Central memory CD8-positive, alpha-beta T cell (primary cell): Measurements from ENCODE around the gene KRT16.
"Not testable (repeated sequence)": the region's sequence is repeated elsewhere in the genome, so short reads cannot be mapped to it uniquely, and the experiment has no call there.

Experiments used
- ATAC-seq: fragments of 150-1000 bp; cut with Tn5 transposase; replicated peaks from 2 replicates; pipeline ENCODE4 v1.10.0; 2022; ENCODE audit warnings: mild to moderate bottlenecking, moderate FRiP score, moderate number of reproducible peaks; ENCODE audit not compliant: poor library complexity, severe bottlenecking; ENCODE audit errors: extremely low read depth
- DNase-seq, 2 donors: peaks; one replicate each; pipeline ENCODE4 v3.0.0; 2021; ENCODE audit warnings: low spot score in 2 of 2
- H3K27ac Mint-ChIP-seq: one replicate; pipeline ENCODE4 v1.8.0; 2022; ENCODE audit warnings: low read depth, mild to moderate bottlenecking, moderate library complexity, mixed read lengths
- H3K27me3 Mint-ChIP-seq: one replicate; pipeline ENCODE4 v1.8.0; 2022; ENCODE audit warnings: mixed read lengths
- H3K36me3 Mint-ChIP-seq: one replicate; pipeline ENCODE4 v1.8.0; 2022; ENCODE audit warnings: mild to moderate bottlenecking, moderate library complexity, mixed read lengths; ENCODE audit not compliant: insufficient read depth
- H3K4me1 Mint-ChIP-seq: one replicate; pipeline ENCODE4 v1.8.0; 2022; ENCODE audit warnings: mixed read lengths
- H3K4me3 Mint-ChIP-seq: one replicate; pipeline ENCODE4 v1.8.0; 2022; ENCODE audit warnings: mild to moderate bottlenecking, moderate library complexity, mixed read lengths
- H3K9me3 Mint-ChIP-seq: one replicate; pipeline ENCODE4 v1.8.0; 2022; ENCODE audit warnings: mixed read lengths

Gene KRT16

DNA sequence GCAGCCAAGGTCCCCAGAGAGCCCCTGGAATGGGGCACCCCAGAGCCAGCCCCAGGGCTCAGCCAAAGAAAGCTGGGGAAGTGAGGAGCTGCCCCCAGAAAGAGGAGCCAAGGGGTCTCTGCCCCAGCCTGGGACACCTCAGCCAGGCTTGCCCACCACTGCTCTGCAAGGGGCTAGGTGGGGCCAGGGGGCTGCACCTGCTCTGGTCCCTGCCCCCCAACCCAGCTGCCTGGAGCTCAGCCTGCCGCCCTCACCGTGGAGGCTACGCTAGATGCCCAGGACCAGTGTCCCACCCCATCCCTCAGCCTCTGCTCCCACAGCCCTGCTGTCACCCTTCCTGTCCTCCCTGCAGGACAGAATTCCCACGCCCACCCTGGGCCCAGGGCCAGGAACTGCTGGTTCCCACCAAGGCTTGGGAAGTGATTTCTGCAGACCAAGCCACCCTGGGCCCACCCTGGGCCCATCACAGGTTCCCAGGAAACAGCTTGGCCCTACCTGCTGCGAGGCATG, 39.9 kb upstream of the KRT16 start:
- Mint-ChIP-seq H3K4me1 (no peaks in the 10 kb centered on the region), H3K36me3 (peaks cover 4% of the 10 kb centered on the region), H3K4me3 (no peak overlapping the region), H3K27ac (no peak overlapping the region), H3K27me3 (no peaks in the 10 kb centered on the region), H3K9me3 (no peaks in the 10 kb centered on the region)
- DNase-seq = no peak
- no peak for ATAC-seq

- Mint-ChIP-seq H3K27me3 (no peaks in the 10 kb centered on the region), H3K4me3 (no peak overlapping the region), H3K9me3 (no peaks in the 10 kb centered on the region), H3K36me3 (peaks cover 4% of the 10 kb centered on the region), H3K4me1 (no peaks in the 10 kb centered on the region), H3K27ac (no peak overlapping the region)
- no peak for ATAC-seq
- no peak for DNase-seq
Measured at GRCh38 chr17:41651625-41652460, 39.3 kb upstream of the KRT16 start.

DNA sequence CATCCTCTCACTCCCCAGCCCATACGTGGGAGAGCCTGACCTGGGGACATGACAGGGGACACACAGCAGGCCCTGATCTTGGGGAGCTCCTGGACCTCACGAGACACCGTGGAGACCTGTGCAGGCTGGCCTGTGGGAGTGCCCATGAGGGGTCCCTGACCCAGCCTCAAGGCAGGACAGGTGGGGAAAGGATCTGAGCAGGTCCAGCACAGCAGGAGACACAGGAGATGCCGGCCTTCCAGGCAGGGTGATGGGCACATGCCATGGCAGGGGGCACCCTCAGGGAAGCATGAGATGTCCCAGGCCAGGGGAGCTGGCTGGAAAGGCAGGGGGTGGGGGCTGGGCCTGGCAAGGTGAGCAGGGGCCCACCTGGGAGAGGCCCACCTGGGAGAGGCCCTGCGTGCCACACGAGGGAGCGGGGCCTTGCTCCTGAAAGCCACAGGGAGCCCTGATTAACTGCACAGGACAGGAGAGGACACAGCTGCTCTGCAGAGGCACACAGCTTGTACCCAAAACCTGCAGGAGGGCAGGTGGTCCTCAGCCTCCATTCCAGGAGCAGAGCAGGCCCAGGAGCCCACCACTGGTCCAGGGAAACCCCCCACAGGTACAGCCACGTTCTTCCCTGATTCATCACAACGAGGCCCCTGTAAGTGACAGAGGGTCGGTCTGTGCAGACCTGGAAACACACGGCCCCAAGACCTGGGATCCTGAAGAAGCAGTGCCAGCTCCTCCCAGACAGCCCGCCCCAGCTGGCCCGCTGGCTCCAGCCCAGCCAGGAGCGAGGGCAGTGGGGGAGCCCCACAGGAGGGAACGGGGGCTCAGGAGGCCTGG, 38.4 kb upstream of the KRT16 start:
- Mint-ChIP-seq H3K27me3 (no peaks in the 10 kb centered on the region), H3K4me3 (no peak overlapping the region), H3K36me3 (peaks cover 4% of the 10 kb centered on the region), H3K27ac (no peak overlapping the region), H3K4me1 (no peaks in the 10 kb centered on the region), H3K9me3 (no peaks in the 10 kb centered on the region)
- no peak for DNase-seq
- no peak for ATAC-seq

DNA sequence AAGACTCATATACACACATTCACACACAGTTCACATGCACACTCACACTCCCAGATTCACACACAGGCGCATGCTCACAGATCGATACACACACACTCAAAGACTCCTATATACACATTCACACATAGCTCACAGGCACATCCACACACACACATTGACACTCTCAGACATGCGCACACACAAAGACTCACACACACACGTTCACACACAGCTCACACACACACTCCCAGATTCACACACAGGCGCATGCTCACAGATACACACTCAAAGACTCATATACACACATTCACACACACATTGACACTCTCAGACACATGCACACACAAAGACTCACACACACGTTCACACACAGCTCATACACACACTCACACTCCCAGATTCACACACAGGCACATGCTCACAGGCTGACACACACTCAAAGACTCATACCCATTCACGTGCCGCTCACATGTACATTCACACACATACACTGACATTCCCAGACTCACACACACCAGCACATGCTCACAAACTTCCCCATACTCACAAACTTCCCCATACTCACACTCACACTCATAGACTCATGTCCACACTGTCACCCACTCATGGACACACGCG, 37.5 kb upstream of the KRT16 start:
- H3K27me3 Mint-ChIP-seq = no peaks in the 10 kb centered on the region
- DNase-seq (no peak), ATAC-seq (no peak)
- H3K9me3 Mint-ChIP-seq = no peaks in the 10 kb centered on the region
- no peak overlapping the region for H3K27ac Mint-ChIP-seq
- H3K4me3 Mint-ChIP-seq = no peak overlapping the region
- H3K36me3 Mint-ChIP-seq = peaks cover 4% of the 10 kb centered on the region
- no peaks in the 10 kb centered on the region for H3K4me1 Mint-ChIP-seq

- ATAC-seq = peak; percentile 94
- H3K36me3 Mint-ChIP-seq = peaks cover 4% of the 10 kb centered on the region
Measured at GRCh38 chr17:41648411-41649195, 36.0 kb upstream of the KRT16 start.

DNA sequence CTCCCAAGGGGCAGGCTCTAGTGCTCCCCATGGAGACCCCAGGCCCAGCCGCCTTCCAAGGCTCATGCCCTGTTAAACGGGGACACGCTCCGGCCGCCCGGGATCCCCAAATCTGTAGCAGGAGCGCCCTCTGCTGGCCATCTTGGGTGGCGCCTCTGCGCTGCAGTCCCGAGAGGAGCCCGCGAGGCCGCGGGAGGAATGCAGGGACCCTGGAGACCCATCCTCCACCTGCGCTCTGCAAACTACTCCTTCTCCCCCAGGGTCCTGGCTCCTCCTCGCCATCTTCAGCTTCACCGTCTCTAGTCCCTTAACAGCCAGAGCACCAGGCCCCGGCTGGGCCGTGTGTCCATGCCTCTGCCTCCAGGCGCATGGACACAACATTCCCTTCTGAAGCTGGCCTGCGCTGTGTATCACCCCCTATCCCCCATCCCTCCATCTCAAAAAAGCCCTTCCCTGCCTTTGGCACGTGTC, 35.4 kb upstream of the KRT16 start:
- peak; percentile 79 for ATAC-seq
- no peaks in the 10 kb centered on the region for H3K27me3 Mint-ChIP-seq
- peaks cover 4% of the 10 kb centered on the region for H3K36me3 Mint-ChIP-seq
- DNase-seq = peak; percentile 73 to 93
- H3K4me3 Mint-ChIP-seq = peak overlapping the region; percentile 74
- no peaks in the 10 kb centered on the region for H3K9me3 Mint-ChIP-seq
- no peak overlapping the region for H3K27ac Mint-ChIP-seq
- no peaks in the 10 kb centered on the region for H3K4me1 Mint-ChIP-seq

More at GRCh38 chr17:41648411-41649195, 36.0 kb upstream of the KRT16 start:
- Mint-ChIP-seq H3K4me1 (no peaks in the 10 kb centered on the region), H3K27me3 (no peaks in the 10 kb centered on the region), H3K4me3 (peak overlapping the region; percentile 74), H3K9me3 (no peaks in the 10 kb centered on the region), H3K27ac (peak overlapping the region; percentile 4)
- DNase-seq = peak; percentile 73 to 86

GRCh38 chr17:41647038-41647813, 34.7 kb upstream of the KRT16 start:
- DNase-seq (peak in 1 of 2 donors; percentile 17), ATAC-seq (no peak)
- H3K9me3 Mint-ChIP-seq = no peaks in the 10 kb centered on the region
- no peak overlapping the region for H3K27ac Mint-ChIP-seq
- H3K36me3 Mint-ChIP-seq = peaks cover 4% of the 10 kb centered on the region
- H3K4me3 Mint-ChIP-seq = peak overlapping the region; percentile 74
- H3K27me3 Mint-ChIP-seq = no peaks in the 10 kb centered on the region
- H3K4me1 Mint-ChIP-seq = no peaks in the 10 kb centered on the region

GRCh38 chr17:41642252-41643156, 29.9 kb upstream of the KRT16 start:
- H3K27me3 Mint-ChIP-seq = peaks cover 11% of the 10 kb centered on the region
- H3K4me1 Mint-ChIP-seq = no peaks in the 10 kb centered on the region
- H3K4me3 Mint-ChIP-seq = no peak overlapping the region

DNA sequence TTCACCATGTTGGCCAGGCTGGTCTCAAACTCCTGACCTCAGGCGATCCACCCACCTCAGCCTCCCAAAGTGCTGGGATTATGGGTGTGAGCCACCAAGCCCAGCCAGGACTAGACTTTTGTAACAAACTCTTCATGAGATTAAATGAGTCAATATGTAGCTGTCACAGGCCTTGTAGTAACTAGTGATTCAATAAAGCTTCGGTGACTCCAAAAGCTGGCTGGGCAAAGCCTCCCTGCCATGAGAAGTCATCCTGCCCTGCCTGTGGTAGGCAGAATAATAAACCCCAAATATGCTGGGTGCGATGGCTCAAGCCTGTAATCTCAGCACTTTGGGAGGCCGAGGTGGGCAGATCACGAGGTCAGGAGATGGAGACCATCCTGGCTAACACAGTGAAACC, 28.0 kb upstream of the KRT16 start:
- H3K4me3 Mint-ChIP-seq, H3K9me3 Mint-ChIP-seq, H3K36me3 Mint-ChIP-seq, H3K27ac Mint-ChIP-seq, ATAC-seq, DNase-seq, H3K4me1 Mint-ChIP-seq: not testable (repeated sequence)
- peaks cover 11% of the 10 kb centered on the region for H3K27me3 Mint-ChIP-seq

More at GRCh38 chr17:41642252-41643156, 29.9 kb upstream of the KRT16 start:
- Mint-ChIP-seq H3K9me3 (no peaks in the 10 kb centered on the region), H3K27ac (no peak overlapping the region), H3K36me3 (no peaks in the 10 kb centered on the region)
- ATAC-seq = no peak
- DNase-seq = no peak

GRCh38 chr17:41639492-41640473, 27.2 kb upstream of the KRT16 start:
- DNase-seq (no peak), ATAC-seq (no peak)
- Mint-ChIP-seq H3K4me1 (no peaks in the 10 kb centered on the region), H3K4me3 (no peak overlapping the region), H3K9me3 (no peaks in the 10 kb centered on the region), H3K27me3 (peaks cover 11% of the 10 kb centered on the region), H3K27ac (no peak overlapping the region), H3K36me3 (peaks cover 3% of the 10 kb centered on the region)
